Esophagus (tissue), 2 donors: Measurements from ENCODE around the gene MRPL17. TPM values are rescaled to one million over a fixed set of nuclear protein-coding genes. Genes with fewer than 3 reads are reported as not detected.
"Not testable (repeated sequence)": the region's sequence is repeated elsewhere in the genome, so short reads cannot be mapped to it uniquely, and the experiment has no call there.

Experiments
- H3K27ac ChIP-seq, 2 donors: one replicate each; pipeline ENCODE4 v1.5.1; 2013; ENCODE audit warnings: low read depth in 2 of 2, mild to moderate bottlenecking in 2 of 2, inconsistent platforms in 1 of 2, low read length in 1 of 2, moderate library complexity in 1 of 2
- H3K27me3 ChIP-seq, 2 donors: one replicate each; pipeline ENCODE4 v1.6.1; 2013; ENCODE audit warnings: low read length in 2 of 2, control low read depth in 1 of 2, mild to moderate bottlenecking in 1 of 2; ENCODE audit not compliant: insufficient read depth in 2 of 2, control insufficient read depth in 1 of 2
- H3K36me3 ChIP-seq, 2 donors: one replicate each; pipeline ENCODE4 v1.6.1; 2013; ENCODE audit warnings: low read length in 1 of 2; ENCODE audit not compliant: control insufficient read depth in 2 of 2, insufficient read depth in 2 of 2
- H3K4me1 ChIP-seq, 2 donors: one replicate each; pipeline ENCODE4 v1.6.1; 2013; ENCODE audit warnings: low read length in 1 of 2; ENCODE audit not compliant: control insufficient read depth in 2 of 2, insufficient read depth in 2 of 2
- H3K4me3 ChIP-seq, 2 donors: one replicate each; pipeline ENCODE4 v1.5.1; 2013; ENCODE audit warnings: low read length in 2 of 2, mild to moderate bottlenecking in 2 of 2, low read depth in 1 of 2, moderate library complexity in 1 of 2
- H3K9me3 ChIP-seq, 2 donors: one replicate each; pipeline ENCODE4 v1.6.1; 2013; ENCODE audit warnings: mild to moderate bottlenecking in 2 of 2, low read depth in 1 of 2, low read length in 1 of 2, moderate library complexity in 1 of 2; ENCODE audit not compliant: control insufficient read depth in 2 of 2, insufficient read depth in 1 of 2
- WGBS, 2 donors: extraction: QIAGEN DNeasy Blood & Tissue Kit; methylation state at CpG; one replicate each; pipeline ENCODE4 v1.1.7; 2013; 5-methylcytosine and 5-hydroxymethylcytosine counted together
- polyA plus RNA-seq, 2 donors: library from polyadenylated mRNA; stranded (reverse); fragments of 200-250 nt; gene quantifications; one replicate each; pipeline ENCODE4 v1.2.3, GENCODE V29; 2013
- donor health status: healthy with polysubstance abuse.
- donor health status: Bipolar disorder and iron deficiency.

MRPL17 gene
- polyA plus RNA-seq, 2 donors, result 43.4 to 49.2 TPM

GRCh38 chr11:6686006-6686405 is 2.9 kb upstream of the MRPL17 start:
- Histone ChIP-seq H3K27ac (no peak overlapping the region), H3K4me1 (peaks cover 3 to 5% of the 10 kb centered on the region in 2 donors), H3K9me3 (no peaks in the 10 kb centered on the region), H3K36me3 (no peaks in the 10 kb centered on the region), H3K27me3 (no peaks in the 10 kb centered on the region), H3K4me3 (no peak overlapping the region)

- not testable (repeated sequence) for H3K4me3 ChIP-seq, H3K27me3 ChIP-seq
Observed at GRCh38 chr11:6684068-6684467, 928 bp upstream of the MRPL17 start.

GRCh38 chr11:6682591-6682935 is 577 bp downstream of the MRPL17 start:
- H3K27ac ChIP-seq, result peak overlapping the region; percentile 71 to 78
- H3K4me3 ChIP-seq, result peak overlapping the region; percentile 81 to 84
- no peaks in the 10 kb centered on the region for H3K9me3 ChIP-seq
- H3K36me3 ChIP-seq, result no peaks in the 10 kb centered on the region
- H3K4me1 ChIP-seq, result peaks cover 3 to 5% of the 10 kb centered on the region in 2 donors
- WGBS, 2 donors, result 1% methylated on average over 10 of the region's 10 CpGs
- H3K27me3 ChIP-seq, result no peaks in the 10 kb centered on the region

More at GRCh38 chr11:6684068-6684467, 928 bp upstream of the MRPL17 start:
- H3K9me3 ChIP-seq, H3K36me3 ChIP-seq, H3K4me1 ChIP-seq, H3K27ac ChIP-seq: not testable (repeated sequence)
- WGBS, 2 donors, result 90 to 93% methylated on average over 13 to 14 of the region's 14 CpGs

GRCh38 chr11:6681949-6682348 is 1.2 kb downstream of the MRPL17 start:
- WGBS, 2 donors, result 8 to 9% methylated on average over 5 of the region's 5 CpGs
- no peak overlapping the region for H3K27ac ChIP-seq

GRCh38 chr11:6681505-6681904 is 1.6 kb downstream of the MRPL17 start:
- no peaks in the 10 kb centered on the region for H3K36me3 ChIP-seq

More at GRCh38 chr11:6681949-6682348, 1.2 kb downstream of the MRPL17 start:
- Histone ChIP-seq H3K9me3 (no peaks in the 10 kb centered on the region), H3K36me3 (no peaks in the 10 kb centered on the region), H3K27me3 (no peaks in the 10 kb centered on the region), H3K4me1 (peaks cover 3 to 5% of the 10 kb centered on the region in 2 donors), H3K4me3 (peak overlapping the region; percentile 81 to 84)

GRCh38 chr11:6677018-6677417 is 6.1 kb downstream of the MRPL17 start:
- Histone ChIP-seq H3K4me3 (no peak overlapping the region), H3K4me1 (peaks cover 2% of the 10 kb centered on the region in 2 donors), H3K27me3 (no peaks in the 10 kb centered on the region), H3K9me3 (no peaks in the 10 kb centered on the region), H3K27ac (no peak overlapping the region), H3K36me3 (no peaks in the 10 kb centered on the region)
- 74 to 76% methylated on average over 3 of the region's 3 CpGs for WGBS, 2 donors

More at GRCh38 chr11:6681505-6681904, 1.6 kb downstream of the MRPL17 start:
- no peaks in the 10 kb centered on the region for H3K27me3 ChIP-seq
- H3K4me3 ChIP-seq, result no peak overlapping the region
- H3K4me1 ChIP-seq, result peaks cover 3 to 5% of the 10 kb centered on the region in 2 donors
- no peak overlapping the region for H3K27ac ChIP-seq
- no peaks in the 10 kb centered on the region for H3K9me3 ChIP-seq
- 54 to 60% methylated on average over 1 of the region's 1 CpG for WGBS, 2 donors

GRCh38 chr11:6674862-6675261 is 8.3 kb downstream of the MRPL17 start:
- H3K27ac ChIP-seq, result no peak overlapping the region
- 86% methylated on average over 4 of the region's 4 CpGs for WGBS, 2 donors
- H3K4me1 ChIP-seq, result no peaks in the 10 kb centered on the region
- H3K36me3 ChIP-seq, result no peaks in the 10 kb centered on the region
- H3K4me3 ChIP-seq, result no peak overlapping the region
- no peaks in the 10 kb centered on the region for H3K27me3 ChIP-seq
- H3K9me3 ChIP-seq, result no peaks in the 10 kb centered on the region

GRCh38 chr11:6674219-6674597 is 8.9 kb downstream of the MRPL17 start:
- 90 to 100% methylated on average over 1 of the region's 1 CpG for WGBS, 2 donors
- Histone ChIP-seq H3K27me3 (no peaks in the 10 kb centered on the region), H3K4me3 (no peak overlapping the region), H3K4me1 (no peaks in the 10 kb centered on the region), H3K9me3 (no peaks in the 10 kb centered on the region), H3K36me3 (no peaks in the 10 kb centered on the region), H3K27ac (no peak overlapping the region)

- no peaks in the 10 kb centered on the region for H3K4me1 ChIP-seq
- no peak overlapping the region for H3K4me3 ChIP-seq
- H3K27me3 ChIP-seq, result no peaks in the 10 kb centered on the region
- no peaks in the 10 kb centered on the region for H3K9me3 ChIP-seq
- H3K36me3 ChIP-seq, result no peaks in the 10 kb centered on the region
- H3K27ac ChIP-seq, result no peak overlapping the region
Observed at GRCh38 chr11:6673523-6674218, 9.5 kb downstream of the MRPL17 start.

GRCh38 chr11:6671991-6672390 is 11.1 kb downstream of the MRPL17 start:
- no peaks in the 10 kb centered on the region for H3K4me1 ChIP-seq
- 81 to 87% methylated on average over 2 of the region's 2 CpGs for WGBS, 2 donors
- no peaks in the 10 kb centered on the region for H3K36me3 ChIP-seq
- H3K9me3 ChIP-seq, result no peaks in the 10 kb centered on the region
- H3K27me3 ChIP-seq, result no peaks in the 10 kb centered on the region
- no peak overlapping the region for H3K4me3 ChIP-seq
- H3K27ac ChIP-seq, result no peak overlapping the region
